SK-N-SH (cell line): Measurements from ENCODE around the gene HES1. TPM values are rescaled to one million over a fixed set of nuclear protein-coding genes. Genes with fewer than 3 reads are reported as not detected.

Source experiments
- polyA plus RNA-seq, 3 experiments: library from polyadenylated mRNA; depleted of rRNA; stranded (reverse); fragments of >200 nt; gene quantifications; 2 replicates each; pipeline ENCODE4 v1.2.3, GENCODE V29; 2012
- small RNA-seq, 7 experiments: library from RNA; depleted of rRNA; stranded (forward); fragments of <200 nt; gene quantifications; one replicate each; pipeline ENCODE3, GENCODE V24; 2012

HES1 gene
- polyA plus RNA-seq, 1 of the 3 experiments (the other 2 are of a cell fraction), result 225 TPM

Small RNA genes within 50 kb of the gene (small RNA-seq; reads per million reads assigned to genes)
- 0 reads per million in 7 experiments for gene RN7SL215P

Other genes with a start within 250 kb of the HES1 start
- gene CPN2, start 215.2 kb downstream of the HES1 start, polyA plus RNA-seq (2012; rRNA removed), result not detected in 2 replicates
- 0.02 and 0.03 TPM in 2 replicates for gene LRRC15, start 233.6 kb downstream of the HES1 start, polyA plus RNA-seq (2012; rRNA removed)